SU-DHL-6 (cell line): ENCODE measurements around the gene DNAH17.

ENCODE experiments used
- EZH2phosphoT487 ChIP-seq: fragments of 200-600 bp; sonication (generic), shearing (Covaris generic); conservative IDR thresholded peaks from 2 replicates; pipeline ENCODE4 v1.6.1; 2018; ENCODE audit warnings: mild to moderate bottlenecking, antibody characterized with exemption, low read length, moderate library complexity, mixed read lengths
- TF ChIP-seq, protein P1 (sequence below): fragments of 200-600 bp; sonication (generic); IDR thresholded peaks from one replicate; pipeline ENCODE4 v1.5.1; 2017; ENCODE audit warnings: antibody characterized with exemption, mild to moderate bottlenecking, low read length, moderate library complexity; ENCODE audit not compliant: insufficient read depth, poor library complexity, severe bottlenecking

DNA sequence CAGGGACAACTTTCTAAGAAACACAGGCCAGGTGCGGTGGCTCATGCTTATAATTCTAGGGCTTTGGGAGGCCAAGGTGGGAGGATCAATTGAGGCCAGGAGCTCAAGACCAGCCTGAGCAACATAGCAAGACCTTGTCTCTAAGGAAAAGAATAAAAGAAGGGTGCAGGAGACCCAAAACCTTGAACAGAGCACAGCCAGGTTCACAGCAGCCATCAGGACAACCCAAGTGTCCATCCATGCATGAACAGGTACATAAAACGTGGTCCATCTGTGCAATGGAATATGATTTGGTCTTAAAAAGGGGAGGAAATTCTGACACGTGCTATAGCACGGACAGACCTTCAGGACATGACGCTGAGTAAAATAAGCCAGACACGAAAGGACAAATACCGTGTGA is 107.8 kb downstream of the DNAH17 start:
- no peak for TF ChIP-seq EZH2phosphoT487
- TF ChIP-seq, protein P1, sequence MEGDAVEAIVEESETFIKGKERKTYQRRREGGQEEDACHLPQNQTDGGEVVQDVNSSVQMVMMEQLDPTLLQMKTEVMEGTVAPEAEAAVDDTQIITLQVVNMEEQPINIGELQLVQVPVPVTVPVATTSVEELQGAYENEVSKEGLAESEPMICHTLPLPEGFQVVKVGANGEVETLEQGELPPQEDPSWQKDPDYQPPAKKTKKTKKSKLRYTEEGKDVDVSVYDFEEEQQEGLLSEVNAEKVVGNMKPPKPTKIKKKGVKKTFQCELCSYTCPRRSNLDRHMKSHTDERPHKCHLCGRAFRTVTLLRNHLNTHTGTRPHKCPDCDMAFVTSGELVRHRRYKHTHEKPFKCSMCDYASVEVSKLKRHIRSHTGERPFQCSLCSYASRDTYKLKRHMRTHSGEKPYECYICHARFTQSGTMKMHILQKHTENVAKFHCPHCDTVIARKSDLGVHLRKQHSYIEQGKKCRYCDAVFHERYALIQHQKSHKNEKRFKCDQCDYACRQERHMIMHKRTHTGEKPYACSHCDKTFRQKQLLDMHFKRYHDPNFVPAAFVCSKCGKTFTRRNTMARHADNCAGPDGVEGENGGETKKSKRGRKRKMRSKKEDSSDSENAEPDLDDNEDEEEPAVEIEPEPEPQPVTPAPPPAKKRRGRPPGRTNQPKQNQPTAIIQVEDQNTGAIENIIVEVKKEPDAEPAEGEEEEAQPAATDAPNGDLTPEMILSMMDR = no peak
